HEK293T (cell line): ENCODE data around the gene PADI6.

ENCODE experiments used
- CTCF ChIA-PET: fragments of 350-600 bp; formaldehyde crosslinking; extraction: SDS; loops from one replicate; lab custom pipeline; 2021; ENCODE audit warnings: antibody characterized with exemption, inconsistent platforms; lab: Yijun Ruan, JAX
- POLR2A ChIA-PET: fragments of 350-600 bp; formaldehyde crosslinking; extraction: SDS; loops from one replicate; lab custom pipeline; 2020; ENCODE audit warnings: antibody characterized with exemption, inconsistent platforms; lab: Yijun Ruan, JAX
- DNase-seq: peaks from one replicate; pipeline ENCODE4 v3.0.0; 2012; ENCODE audit warnings: mixed read lengths; ENCODE audit errors: extremely low spot score
- ARNT ChIP-seq: fragments of 450-650 bp; IDR thresholded peaks from 2 replicates; pipeline ENCODE4 v1.6.1; 2017; ENCODE audit warnings: mild to moderate bottlenecking
- BHLHE40 ChIP-seq: fragments of 450-650 bp; IDR thresholded peaks from 2 replicates; pipeline ENCODE4 v1.6.1; 2016; ENCODE audit warnings: mild to moderate bottlenecking, moderate library complexity, borderline replicate concordance
- CTBP1 ChIP-seq: fragments of 450-650 bp; IDR thresholded peaks from 2 replicates; pipeline ENCODE4 v1.6.1; 2016; ENCODE audit warnings: borderline replicate concordance
- ELF4 ChIP-seq: fragments of 450-650 bp; IDR thresholded peaks from 2 replicates; pipeline ENCODE4 v1.6.1; 2017; ENCODE audit warnings: antibody characterized with exemption
- FOXA1 ChIP-seq: fragments of 450-650 bp; IDR thresholded peaks from 2 replicates; pipeline ENCODE4 v1.6.1; 2016; ENCODE audit warnings: mild to moderate bottlenecking
- FOXK2 ChIP-seq: fragments of 450-650 bp; IDR thresholded peaks from 2 replicates; pipeline ENCODE4 v1.6.1; 2016; ENCODE audit warnings: mild to moderate bottlenecking
- FOXM1 ChIP-seq: fragments of 450-650 bp; IDR thresholded peaks from 2 replicates; pipeline ENCODE4 v1.6.1; 2017; ENCODE audit warnings: mild to moderate bottlenecking, borderline replicate concordance
- HDGF ChIP-seq: fragments of 450-650 bp; IDR thresholded peaks from 2 replicates; pipeline ENCODE4 v1.6.1; 2017; ENCODE audit warnings: antibody characterized with exemption, borderline replicate concordance
- L3MBTL2 ChIP-seq: fragments of 450-650 bp; conservative IDR thresholded peaks from 2 replicates; pipeline ENCODE4 v1.6.1; 2016; ENCODE audit warnings: mild to moderate bottlenecking
- LEF1 ChIP-seq: fragments of 450-650 bp; IDR thresholded peaks from 2 replicates; pipeline ENCODE4 v1.6.1; 2017; ENCODE audit warnings: mild to moderate bottlenecking, borderline replicate concordance
- NFRKB ChIP-seq: fragments of 450-650 bp; IDR thresholded peaks from 2 replicates; pipeline ENCODE4 v1.6.1; 2016; ENCODE audit warnings: mild to moderate bottlenecking, moderate library complexity
- SP1 ChIP-seq: fragments of 450-650 bp; IDR thresholded peaks from 2 replicates; pipeline ENCODE4 v1.6.1; 2017
- SUZ12 ChIP-seq: fragments of 450-650 bp; IDR thresholded peaks from 2 replicates; pipeline ENCODE4 v1.6.1; 2016; ENCODE audit warnings: mild to moderate bottlenecking
- TARDBP ChIP-seq: fragments of 450-650 bp; IDR thresholded peaks from 2 replicates; pipeline ENCODE4 v1.6.1; 2016
- ZNF384 ChIP-seq: fragments of 450-650 bp; IDR thresholded peaks from 2 replicates; pipeline ENCODE4 v1.6.1; 2016
- TF ChIP-seq, protein P1 (sequence below): fragments of 450-650 bp; IDR thresholded peaks from 2 replicates; pipeline ENCODE4 v1.6.1; 2016

PADI6 gene

GRCh38 chr1:17422461-17422860 is 50.5 kb downstream of the PADI6 start:
- TF ChIP-seq SUZ12 (no peak), TARDBP (no peak), L3MBTL2 (no peak), FOXK2 (no peak), FOXM1 (no peak), HDGF (no peak), SP1 (no peak), LEF1 (no peak)
- TF ChIP-seq, protein P1, sequence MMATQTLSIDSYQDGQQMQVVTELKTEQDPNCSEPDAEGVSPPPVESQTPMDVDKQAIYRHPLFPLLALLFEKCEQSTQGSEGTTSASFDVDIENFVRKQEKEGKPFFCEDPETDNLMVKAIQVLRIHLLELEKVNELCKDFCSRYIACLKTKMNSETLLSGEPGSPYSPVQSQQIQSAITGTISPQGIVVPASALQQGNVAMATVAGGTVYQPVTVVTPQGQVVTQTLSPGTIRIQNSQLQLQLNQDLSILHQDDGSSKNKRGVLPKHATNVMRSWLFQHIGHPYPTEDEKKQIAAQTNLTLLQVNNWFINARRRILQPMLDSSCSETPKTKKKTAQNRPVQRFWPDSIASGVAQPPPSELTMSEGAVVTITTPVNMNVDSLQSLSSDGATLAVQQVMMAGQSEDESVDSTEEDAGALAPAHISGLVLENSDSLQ, result no peak
- no peak for DNase-seq
- POLR2A ChIA-PET, result no interaction called here
- CTCF ChIA-PET, result interaction anchor here (0.6 kb wide), 1 partner anchor 55 kb away, joined by 3 read pairs; no protein-coding TSS in a partner anchor

DNA sequence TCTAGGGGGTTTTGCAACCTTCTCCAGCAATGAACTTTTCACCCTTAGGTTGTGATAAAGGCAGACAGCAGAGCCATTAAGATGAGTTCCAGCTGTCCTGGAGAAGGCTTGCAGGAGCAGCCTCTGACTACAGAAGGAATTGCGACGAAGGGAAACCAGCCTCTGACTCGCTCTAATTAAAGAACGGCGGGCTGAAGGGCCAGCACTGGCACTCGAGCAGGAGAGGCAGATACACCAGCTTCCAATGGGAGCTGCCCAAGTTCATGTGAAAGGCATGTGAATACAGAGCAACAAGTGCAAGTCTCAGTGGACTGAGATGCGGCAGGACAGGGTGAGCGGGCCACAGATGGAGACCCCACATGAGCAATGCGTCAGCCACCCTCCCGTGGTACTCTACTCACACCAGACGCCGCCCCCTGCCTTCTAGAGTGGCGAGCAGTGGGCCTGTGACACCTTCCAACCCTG is 51.8 kb downstream of the PADI6 start:
- DNase-seq, result no peak
- TF ChIP-seq LEF1, result no peak
- no peak for TF ChIP-seq FOXK2
- TF ChIP-seq HDGF, result no peak
- no peak for TF ChIP-seq NFRKB
- no peak for TF ChIP-seq BHLHE40
- TF ChIP-seq ELF4, result no peak
- no peak for TF ChIP-seq L3MBTL2
- no peak for TF ChIP-seq SP1
- TF ChIP-seq, protein P1, result no peak
- ChIA-PET POLR2A (no interaction called here), CTCF (no interaction called here)

DNA sequence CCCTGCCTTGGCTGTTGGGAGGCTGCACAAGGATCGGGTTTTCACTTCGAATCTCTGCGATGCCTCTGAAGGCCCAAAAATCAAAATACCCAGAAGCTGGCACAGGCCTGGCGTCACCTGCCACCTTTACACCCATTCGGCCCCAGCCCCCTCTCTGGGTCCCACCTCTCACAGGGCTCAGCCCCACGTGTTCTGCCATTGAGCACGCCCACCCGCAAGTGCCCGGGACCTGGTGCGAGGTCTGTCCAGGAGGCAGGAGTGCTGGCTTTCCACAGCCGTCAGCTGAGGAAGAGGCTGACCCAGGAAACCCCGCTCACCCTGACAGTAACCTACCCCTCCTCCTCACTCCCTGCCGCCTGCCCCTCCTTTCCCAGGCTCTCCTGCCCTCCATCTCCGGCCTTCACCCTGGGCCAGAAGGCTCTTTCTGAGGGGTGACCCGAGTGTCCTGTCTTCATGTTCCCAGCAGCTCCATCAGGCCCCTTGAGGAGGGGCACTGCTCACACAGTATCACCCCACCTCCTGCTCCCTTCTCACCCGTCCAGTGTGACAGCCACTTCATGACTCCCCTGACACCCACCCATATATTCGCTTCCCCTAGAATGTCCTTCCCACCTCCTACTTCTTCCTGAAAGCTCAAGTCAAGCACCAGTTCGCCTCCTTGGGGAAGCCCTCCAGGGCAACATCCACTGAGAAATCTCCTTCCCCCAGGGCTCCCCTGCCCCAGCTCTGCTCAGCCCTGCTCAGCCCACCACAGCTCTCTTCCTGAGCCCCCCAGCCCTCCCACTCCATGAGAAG is 54.0 kb downstream of the PADI6 start:
- no peak for TF ChIP-seq SUZ12
- no peak for TF ChIP-seq ZNF384
- TF ChIP-seq ARNT, result no peak
- no peak for TF ChIP-seq L3MBTL2
- no peak for TF ChIP-seq FOXK2
- no peak for TF ChIP-seq HDGF
- TF ChIP-seq BHLHE40, result no peak
- no peak for TF ChIP-seq ELF4
- TF ChIP-seq NFRKB, result no peak
- TF ChIP-seq LEF1, result no peak
- no peak for TF ChIP-seq TARDBP
- TF ChIP-seq FOXA1, result no peak
- no peak for TF ChIP-seq FOXM1
- TF ChIP-seq CTBP1, result no peak
- TF ChIP-seq, protein P1, result no peak
- no peak for TF ChIP-seq SP1
- DNase-seq, result no peak

DNA sequence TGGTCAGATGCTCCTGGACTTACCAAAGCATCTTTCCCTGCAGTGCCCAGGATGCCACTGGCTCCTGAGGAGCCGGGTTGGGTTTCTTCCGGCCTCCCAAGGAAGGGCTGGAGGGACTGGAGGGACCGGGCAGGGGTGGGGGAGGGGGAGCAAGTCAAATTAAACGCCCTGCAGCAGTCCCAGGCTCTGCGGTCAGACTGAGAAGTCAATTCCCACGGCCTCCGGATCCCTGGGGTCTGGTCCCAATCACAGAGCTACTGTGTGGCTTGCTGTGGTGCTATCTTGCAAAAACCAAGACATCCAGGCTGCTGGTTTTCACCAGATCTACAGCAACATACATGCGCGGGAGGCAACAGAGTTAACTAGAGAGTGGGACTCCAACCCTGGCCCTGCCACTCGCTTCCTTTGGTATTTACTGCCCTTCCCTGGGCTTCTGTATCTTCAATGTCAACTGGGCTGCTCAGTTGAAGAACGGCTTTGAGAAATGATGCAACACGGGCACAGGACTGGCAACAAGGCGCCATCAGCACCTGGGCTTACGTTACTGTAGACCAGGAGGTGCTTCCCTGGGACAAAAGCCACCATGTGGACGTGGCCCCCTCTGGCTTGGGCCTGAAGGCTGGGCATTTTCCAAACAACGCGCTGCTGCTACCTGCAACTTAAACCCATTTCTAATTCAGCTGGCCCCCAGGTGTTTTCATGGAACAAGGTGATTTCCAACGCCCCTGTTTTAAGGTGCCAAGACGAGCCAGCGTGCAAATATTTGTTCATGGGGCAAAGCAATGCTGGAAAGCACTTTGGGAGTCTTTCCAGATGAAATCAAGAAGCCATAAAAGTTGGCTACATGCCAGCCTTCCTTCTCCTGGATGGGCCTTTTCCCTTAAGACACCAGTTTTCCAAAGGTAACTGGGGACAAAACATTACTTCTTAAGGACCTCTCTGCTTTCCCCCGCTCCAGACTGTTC is 56.0 kb downstream of the PADI6 start:
- CTCF ChIA-PET, result no interaction called here
- POLR2A ChIA-PET, result no interaction called here

More for the DNA sequence above, 54.0 kb downstream of the PADI6 start:
- POLR2A ChIA-PET, result interaction anchor here (1.5 kb wide), 1 partner anchor 14 kb away, joined by 4 read pairs; the partner anchor contains the start of gene RCC2
- CTCF ChIA-PET, result interaction anchor here (0.6 kb wide), 1 partner anchor 54 kb away, joined by 9 read pairs; no protein-coding TSS in a partner anchor

More for the DNA sequence above, 56.0 kb downstream of the PADI6 start:
- no peak for DNase-seq
- TF ChIP-seq BHLHE40 (no peak), TARDBP (no peak), ZNF384 (no peak), SUZ12 (no peak), CTBP1 (no peak), SP1 (no peak), ELF4 (no peak), FOXA1 (no peak), FOXM1 (no peak), LEF1 (no peak), ARNT (no peak), L3MBTL2 (no peak), HDGF (no peak), FOXK2 (no peak), NFRKB (no peak)
- TF ChIP-seq, protein P1, result no peak
